OCI-LY7 (cell line): ENCODE results near the gene CDKAL1. TPM values are rescaled to one million over a fixed set of nuclear protein-coding genes. Genes with fewer than 3 reads are reported as not detected.
"Not testable (repeated sequence)": the region's sequence is repeated elsewhere in the genome, so short reads cannot be mapped to it uniquely, and the experiment has no call there.

Experiments used
- BruUV-seq: library from RNA; stranded (reverse); fragments of 400-500 nt; replicated peaks from 2 replicates; lab custom pipeline; 2021; lab: Mats Ljungman, UMichigan
- CTCF ChIA-PET: fragments of 300-600 bp; sonication (Branson Sonifier 250); formaldehyde crosslinking; loops from one replicate; lab custom pipeline; 2022; ENCODE audit warnings: antibody characterized with exemption; ENCODE audit not compliant: unreplicated experiment; lab: Charles Lee
- POLR2A ChIA-PET: fragments of 300-600 bp; sonication (Branson Sonifier 250); formaldehyde crosslinking; loops from one replicate; lab custom pipeline; 2022; ENCODE audit warnings: antibody characterized with exemption; lab: Charles Lee
- DNase-seq: peaks from one replicate; pipeline ENCODE4 v3.0.0-alpha.2; 2015; ENCODE audit warnings: low spot score
- H2AFZ ChIP-seq: fragments of 200-600 bp; sonication (generic), shearing (Covaris generic); 2 replicates; pipeline ENCODE4 v1.6.1; 2014; ENCODE audit warnings: mild to moderate bottlenecking, antibody characterized with exemption, low read length, moderate library complexity
- H3K27ac ChIP-seq: fragments of 200-600 bp; sonication (generic); 2 replicates; pipeline ENCODE4 v1.5.1; 2014; ENCODE audit warnings: mixed run types, low read depth, mild to moderate bottlenecking, moderate library complexity, low read length, inconsistent platforms; ENCODE audit not compliant: poor library complexity, severe bottlenecking
- H3K36me3 ChIP-seq: fragments of 200-600 bp; sonication (generic); 2 replicates; pipeline ENCODE4 v1.6.1; 2014; ENCODE audit warnings: mild to moderate bottlenecking, antibody characterized with exemption, low read length, moderate library complexity, mixed read lengths; ENCODE audit not compliant: insufficient read depth
- H3K4me1 ChIP-seq: fragments of 200-600 bp; sonication (generic); 2 replicates; pipeline ENCODE4 v1.5.1; 2014; ENCODE audit warnings: mild to moderate bottlenecking, low read length; ENCODE audit not compliant: insufficient read depth, poor library complexity, severe bottlenecking
- H3K4me2 ChIP-seq: fragments of 200-600 bp; sonication (generic); 2 replicates; pipeline ENCODE4 v1.6.1; 2014; ENCODE audit warnings: mild to moderate bottlenecking, low read length
- H3K4me3 ChIP-seq: fragments of 200-600 bp; sonication (generic); 2 replicates; pipeline ENCODE4 v1.5.1; 2014; ENCODE audit warnings: mild to moderate bottlenecking, low read depth, low read length; ENCODE audit not compliant: poor library complexity, severe bottlenecking
- H3K79me2 ChIP-seq: fragments of 200-600 bp; sonication (generic); 2 replicates; pipeline ENCODE4 v1.6.1; 2016; ENCODE audit warnings: low read depth, mild to moderate bottlenecking, low read length, moderate library complexity, mixed read lengths; ENCODE audit not compliant: insufficient read depth
- H3K9me2 ChIP-seq: fragments of 200-600 bp; sonication (generic); 2 replicates; pipeline ENCODE4 v1.6.1; 2016; ENCODE audit warnings: mild to moderate bottlenecking, low read length, mixed read lengths; ENCODE audit not compliant: insufficient read depth
- H3K9me3 ChIP-seq: fragments of 200-600 bp; sonication (generic); 2 replicates; pipeline ENCODE4 v1.6.1; 2014; ENCODE audit warnings: mild to moderate bottlenecking, mixed run types, low read length, mixed read lengths
- H4K20me1 ChIP-seq: fragments of 200-600 bp; sonication (generic); 2 replicates; pipeline ENCODE4 v1.6.1; 2014; ENCODE audit warnings: mild to moderate bottlenecking, antibody characterized with exemption, low read length, moderate library complexity, mixed read lengths; ENCODE audit not compliant: insufficient read depth
- EZH2phosphoT487 ChIP-seq: fragments of 200-600 bp; sonication (generic); IDR thresholded peaks from 2 replicates; pipeline ENCODE4 v1.6.1; 2018; ENCODE audit warnings: low read depth, borderline replicate concordance, mild to moderate bottlenecking, mixed run types, antibody characterized with exemption, low read length, moderate library complexity, mixed read lengths
- intact Hi-C: fragments of 100-400 bp; cut with micrococcal nuclease; formaldehyde crosslinking; loops from one replicate; pipeline ENCODE4 v1.10.0; 2022; ENCODE audit not compliant: unreplicated experiment
- total RNA-seq, 2 experiments: library from RNA; depleted of rRNA in 1 of 2; stranded (reverse); fragments of >200 nt in 1 of 2; shearing (Covaris generic) in 1 of 2; gene quantifications; 2 replicates each; pipeline ENCODE4 v1.2.3, GENCODE V29; 2014 to 2022
- TF ChIP-seq, protein P1 (sequence below): fragments of 200-600 bp; sonication (generic); conservative IDR thresholded peaks from 2 replicates; pipeline ENCODE4 v1.5.1; 2014; ENCODE audit warnings: mild to moderate bottlenecking, antibody characterized with exemption, low read length, moderate library complexity, mixed read lengths

CDKAL1 gene
- total RNA-seq, 2 experiments from 2014 or later = 19.9 to 21.1 TPM

DNA sequence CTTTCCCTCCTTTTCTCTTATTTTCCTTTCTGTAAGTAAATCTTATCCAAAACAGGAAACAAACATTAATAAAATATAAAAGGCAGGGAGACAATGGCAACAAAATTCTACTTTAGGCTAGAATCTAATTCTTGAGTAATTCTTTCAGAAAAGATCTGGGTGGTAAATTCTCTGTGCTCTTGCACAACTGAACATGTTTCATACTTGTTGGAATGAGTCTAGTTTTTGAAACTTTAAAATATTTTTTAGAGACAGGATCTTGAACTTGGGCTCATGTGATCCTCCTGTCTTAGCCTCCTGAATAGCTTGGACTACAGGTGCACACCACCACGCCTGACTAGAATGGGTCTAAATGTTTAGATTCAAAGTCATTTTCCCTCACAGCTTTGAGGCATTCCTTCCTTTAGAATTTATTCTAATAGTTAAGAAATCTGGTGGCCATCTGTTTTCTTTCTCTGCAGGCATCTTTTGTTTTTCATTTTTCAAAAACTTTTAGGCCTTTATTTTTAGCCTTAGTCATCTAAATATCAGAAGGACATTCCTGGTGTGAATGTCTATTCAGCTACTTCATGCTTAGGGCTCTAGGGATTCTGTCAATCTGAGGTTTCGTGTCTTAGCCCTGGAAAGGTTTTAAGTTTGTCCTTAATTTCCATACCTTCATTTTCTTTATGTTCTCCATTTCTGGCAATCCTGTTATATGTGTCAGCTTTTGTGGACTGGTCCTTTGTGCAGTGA lies 76.5 kb downstream of the CDKAL1 start:
- H3K36me3 ChIP-seq = no peaks in the 10 kb centered on the region
- no peak for DNase-seq
- intact Hi-C loops = no loop called here
- no peak overlapping the region for H3K4me3 ChIP-seq
- peaks cover 4% of the 10 kb centered on the region; the same call in 1 of the 2 replicates for H3K9me3 ChIP-seq
- H2AFZ ChIP-seq = no peak overlapping the region
- BruUV-seq = no TSS peak
- H3K79me2 ChIP-seq = no peaks in the 10 kb centered on the region
- POLR2A ChIA-PET = interaction anchor here (0.7 to 2.1 kb wide), 2 partner anchors 12 to 144 kb away, joined by 3 to 5 read pairs; no protein-coding TSS in a partner anchor
- no peaks in the 10 kb centered on the region for H4K20me1 ChIP-seq
- CTCF ChIA-PET = no interaction called here
- no peak overlapping the region for H3K4me2 ChIP-seq
- no peak for TF ChIP-seq EZH2phosphoT487
- TF ChIP-seq, protein P1, sequence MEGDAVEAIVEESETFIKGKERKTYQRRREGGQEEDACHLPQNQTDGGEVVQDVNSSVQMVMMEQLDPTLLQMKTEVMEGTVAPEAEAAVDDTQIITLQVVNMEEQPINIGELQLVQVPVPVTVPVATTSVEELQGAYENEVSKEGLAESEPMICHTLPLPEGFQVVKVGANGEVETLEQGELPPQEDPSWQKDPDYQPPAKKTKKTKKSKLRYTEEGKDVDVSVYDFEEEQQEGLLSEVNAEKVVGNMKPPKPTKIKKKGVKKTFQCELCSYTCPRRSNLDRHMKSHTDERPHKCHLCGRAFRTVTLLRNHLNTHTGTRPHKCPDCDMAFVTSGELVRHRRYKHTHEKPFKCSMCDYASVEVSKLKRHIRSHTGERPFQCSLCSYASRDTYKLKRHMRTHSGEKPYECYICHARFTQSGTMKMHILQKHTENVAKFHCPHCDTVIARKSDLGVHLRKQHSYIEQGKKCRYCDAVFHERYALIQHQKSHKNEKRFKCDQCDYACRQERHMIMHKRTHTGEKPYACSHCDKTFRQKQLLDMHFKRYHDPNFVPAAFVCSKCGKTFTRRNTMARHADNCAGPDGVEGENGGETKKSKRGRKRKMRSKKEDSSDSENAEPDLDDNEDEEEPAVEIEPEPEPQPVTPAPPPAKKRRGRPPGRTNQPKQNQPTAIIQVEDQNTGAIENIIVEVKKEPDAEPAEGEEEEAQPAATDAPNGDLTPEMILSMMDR = no peak
- H3K9me2 ChIP-seq = no peaks in the 10 kb centered on the region
- H3K27ac ChIP-seq = no peak overlapping the region
- H3K4me1 ChIP-seq = no peaks in the 10 kb centered on the region

DNA sequence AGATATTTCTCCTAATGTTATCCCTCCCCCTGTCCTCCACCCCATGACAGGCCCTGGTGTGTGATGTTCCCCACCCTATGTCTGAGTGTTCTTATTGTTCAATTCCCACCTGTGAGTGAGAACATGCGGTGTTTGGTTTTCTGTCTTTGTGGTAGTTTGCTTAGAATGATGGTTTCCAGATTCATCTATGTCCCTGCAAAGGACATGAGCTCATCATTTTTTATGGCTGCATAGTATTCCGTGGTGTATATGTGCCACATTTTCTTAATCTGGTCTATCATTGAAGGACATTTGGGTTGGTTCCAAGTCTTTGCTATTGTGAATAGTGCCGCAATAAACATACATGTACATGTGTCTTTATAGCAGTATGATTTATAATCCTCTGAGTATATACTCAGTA lies 83.3 kb downstream of the CDKAL1 start:
- POLR2A ChIA-PET, BruUV-seq: not testable (repeated sequence)

DNA sequence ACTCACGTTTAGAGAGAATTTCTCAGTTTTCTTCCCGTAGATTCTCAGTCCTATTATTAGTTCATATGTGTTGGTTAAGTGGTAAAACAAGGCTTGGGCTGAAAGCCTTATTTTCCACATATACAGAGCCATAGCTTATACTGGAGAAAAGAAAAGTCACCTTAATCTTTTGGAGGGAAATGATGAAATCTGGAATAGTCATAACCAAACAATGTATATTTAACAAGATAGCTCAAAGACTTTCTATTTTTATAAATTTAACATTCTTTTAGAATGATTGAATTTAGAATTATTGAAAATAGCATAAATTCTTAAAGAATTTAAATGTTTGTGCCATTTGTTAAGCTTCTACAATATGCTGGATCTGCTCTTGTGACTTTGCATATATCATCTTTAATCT lies 85.8 kb downstream of the CDKAL1 start:
- Histone ChIP-seq H4K20me1 (0 out of 2 replicates have a peak, but pooled peaks cover 6% of the 10 kb centered on the region), H3K9me2 (no peaks in the 10 kb centered on the region), H3K9me3 (no peaks in the 10 kb centered on the region), H3K36me3 (no peaks in the 10 kb centered on the region), H3K27ac (no peak overlapping the region), H3K79me2 (no peaks in the 10 kb centered on the region), H2AFZ (no peak overlapping the region), H3K4me2 (no peak overlapping the region), H3K4me3 (no peak overlapping the region), H3K4me1 (no peaks in the 10 kb centered on the region)
- CTCF ChIA-PET = no interaction called here
- POLR2A ChIA-PET = no interaction called here
- no peak for DNase-seq
- intact Hi-C loops = no loop called here
- no TSS peak for BruUV-seq
- TF ChIP-seq EZH2phosphoT487 = no peak
- TF ChIP-seq, protein P1 = no peak

More for the DNA sequence above, 83.3 kb downstream of the CDKAL1 start:
- H3K27ac ChIP-seq, DNase-seq, H3K4me2 ChIP-seq, H4K20me1 ChIP-seq, CTCF ChIA-PET, H3K79me2 ChIP-seq, H3K9me3 ChIP-seq, H3K9me2 ChIP-seq, intact Hi-C loops, H2AFZ ChIP-seq, H3K4me3 ChIP-seq, H3K36me3 ChIP-seq, H3K4me1 ChIP-seq: not testable (repeated sequence)
